Muscle layer of duodenum (tissue), 2 donors: ENCODE data around the gene ZNF609.
"Not testable (repeated sequence)": the region's sequence is repeated elsewhere in the genome, so short reads cannot be mapped to it uniquely, and the experiment has no call there.

Experiments
- H3K27ac ChIP-seq: one replicate; pipeline ENCODE4 v1.7.0; 2013; ENCODE audit warnings: mild to moderate bottlenecking, low read length
- H3K27me3 ChIP-seq: one replicate; pipeline ENCODE4 v1.7.0; 2013; ENCODE audit warnings: low read depth, mild to moderate bottlenecking, control low read depth, low read length
- H3K36me3 ChIP-seq, 2 donors: one replicate each; pipeline ENCODE4 v1.7.0; 2013; ENCODE audit warnings: low read length in 2 of 2, control low read depth in 1 of 2, mild to moderate bottlenecking in 1 of 2; ENCODE audit not compliant: insufficient read depth in 2 of 2, control insufficient read depth in 1 of 2
- H3K4me1 ChIP-seq, 2 donors: one replicate each; pipeline ENCODE4 v1.7.0; 2013; ENCODE audit warnings: low read length in 2 of 2, mild to moderate bottlenecking in 2 of 2, control low read depth in 1 of 2, moderate library complexity in 1 of 2; ENCODE audit not compliant: insufficient read depth in 2 of 2, control insufficient read depth in 1 of 2
- H3K4me3 ChIP-seq, 2 donors: one replicate each; pipeline ENCODE4 v1.7.0; 2013; ENCODE audit warnings: low read length in 2 of 2, low read depth in 1 of 2, mild to moderate bottlenecking in 1 of 2
- H3K9me3 ChIP-seq, 2 donors: one replicate each; pipeline ENCODE4 v1.7.0; 2013; ENCODE audit warnings: low read length in 2 of 2, control low read depth in 1 of 2, mild to moderate bottlenecking in 1 of 2; ENCODE audit not compliant: control insufficient read depth in 1 of 2
- donor health status: healthy.

Gene ZNF609

GRCh38 chr15:64644811-64645210 is 184.4 kb downstream of the ZNF609 start:
- not testable (repeated sequence) for H3K9me3 ChIP-seq, H3K36me3 ChIP-seq, H3K27me3 ChIP-seq, H3K4me3 ChIP-seq, H3K27ac ChIP-seq
- H3K4me1 ChIP-seq, result peaks cover 4 to 14% of the 10 kb centered on the region in 2 donors

- H3K9me3 ChIP-seq, result no peaks in the 10 kb centered on the region
- H3K4me1 ChIP-seq, result peaks cover 2 to 4% of the 10 kb centered on the region in 2 donors
- no peaks in the 10 kb centered on the region for H3K27me3 ChIP-seq
- H3K4me3 ChIP-seq, result no peak overlapping the region
- no peaks in the 10 kb centered on the region for H3K36me3 ChIP-seq
- no peak overlapping the region for H3K27ac ChIP-seq
Observed at GRCh38 chr15:64645995-64646394, 185.6 kb downstream of the ZNF609 start.

- no peaks in the 10 kb centered on the region for H3K9me3 ChIP-seq
- no peaks in the 10 kb centered on the region for H3K27me3 ChIP-seq
- no peak overlapping the region for H3K4me3 ChIP-seq
- H3K36me3 ChIP-seq, result no peaks in the 10 kb centered on the region
- peaks cover 3 to 4% of the 10 kb centered on the region in 2 donors for H3K4me1 ChIP-seq
- no peak overlapping the region for H3K27ac ChIP-seq
Observed at GRCh38 chr15:64647367-64647766, 187.0 kb downstream of the ZNF609 start.

GRCh38 chr15:64650552-64650951 is 190.2 kb downstream of the ZNF609 start:
- Histone ChIP-seq H3K9me3 (no peaks in the 10 kb centered on the region), H3K36me3 (no peaks in the 10 kb centered on the region), H3K27ac (no peak overlapping the region), H3K4me1 (peaks cover 0 to 3% of the 10 kb centered on the region in 2 donors), H3K4me3 (no peak overlapping the region), H3K27me3 (no peaks in the 10 kb centered on the region)

GRCh38 chr15:64651601-64652191 is 191.3 kb downstream of the ZNF609 start:
- no peaks in the 10 kb centered on the region for H3K9me3 ChIP-seq
- H3K27ac ChIP-seq, result no peak overlapping the region
- H3K27me3 ChIP-seq, result no peaks in the 10 kb centered on the region
- no peaks in the 10 kb centered on the region for H3K36me3 ChIP-seq
- peaks cover 0 to 3% of the 10 kb centered on the region in 2 donors for H3K4me1 ChIP-seq
- no peak overlapping the region for H3K4me3 ChIP-seq

GRCh38 chr15:64653757-64654156 is 193.4 kb downstream of the ZNF609 start:
- Histone ChIP-seq H3K27me3 (no peaks in the 10 kb centered on the region), H3K4me1 (peaks cover 0 to 3% of the 10 kb centered on the region in 2 donors), H3K36me3 (no peaks in the 10 kb centered on the region), H3K4me3 (no peak overlapping the region), H3K27ac (no peak overlapping the region), H3K9me3 (no peaks in the 10 kb centered on the region)

GRCh38 chr15:64656508-64656907 is 196.1 kb downstream of the ZNF609 start:
- Histone ChIP-seq H3K4me1 (peaks cover 0 to 4% of the 10 kb centered on the region in 2 donors), H3K27me3 (no peaks in the 10 kb centered on the region), H3K9me3 (no peaks in the 10 kb centered on the region)

GRCh38 chr15:64665179-64665578 is 204.8 kb downstream of the ZNF609 start:
- H3K9me3 ChIP-seq, result no peaks in the 10 kb centered on the region
- peaks cover 0 to 12% of the 10 kb centered on the region in 2 donors for H3K4me1 ChIP-seq
- no peak overlapping the region for H3K27ac ChIP-seq
- no peak overlapping the region for H3K4me3 ChIP-seq
- peaks cover 3% of the 10 kb centered on the region in 2 donors for H3K36me3 ChIP-seq
- no peaks in the 10 kb centered on the region for H3K27me3 ChIP-seq

More at GRCh38 chr15:64656508-64656907, 196.1 kb downstream of the ZNF609 start:
- no peak overlapping the region for H3K27ac ChIP-seq
- H3K4me3 ChIP-seq, result no peak overlapping the region
- no peaks in the 10 kb centered on the region for H3K36me3 ChIP-seq

- H3K9me3 ChIP-seq, result no peaks in the 10 kb centered on the region
- no peak overlapping the region for H3K27ac ChIP-seq
- no peak overlapping the region for H3K4me3 ChIP-seq
- H3K36me3 ChIP-seq, result peaks cover 5 to 7% of the 10 kb centered on the region in 2 donors
- H3K27me3 ChIP-seq, result no peaks in the 10 kb centered on the region
- peaks cover 0 to 9% of the 10 kb centered on the region in 2 donors for H3K4me1 ChIP-seq
Observed at GRCh38 chr15:64667736-64668161, 207.4 kb downstream of the ZNF609 start.

- Histone ChIP-seq H3K27ac (no peak overlapping the region), H3K4me3 (no peak overlapping the region), H3K4me1 (no peaks in the 10 kb centered on the region), H3K9me3 (no peaks in the 10 kb centered on the region), H3K36me3 (peaks cover 33 to 40% of the 10 kb centered on the region in 2 donors), H3K27me3 (no peaks in the 10 kb centered on the region)
Observed at GRCh38 chr15:64673866-64674265, 213.5 kb downstream of the ZNF609 start.

GRCh38 chr15:64678126-64678819 is 217.9 kb downstream of the ZNF609 start:
- Histone ChIP-seq H3K4me3 (no peak overlapping the region), H3K27me3 (no peaks in the 10 kb centered on the region), H3K9me3 (no peaks in the 10 kb centered on the region), H3K4me1 (no peaks in the 10 kb centered on the region), H3K27ac (no peak overlapping the region), H3K36me3 (peaks cover 55 to 65% of the 10 kb centered on the region in 2 donors)
